HG02870 (cell line): ENCODE data around the gene GABPB1.

Source experiments
- ATAC-seq: cut with Tn5 transposase; IDR thresholded peaks from one replicate; pipeline ENCODE4 v1.9.1; 2021; ENCODE audit warnings: mild to moderate bottlenecking, moderate library complexity; ENCODE audit not compliant: unreplicated experiment

GABPB1 gene

GRCh38 chr15:50280271-50280670 is 74.7 kb downstream of the GABPB1 start:
- no peak for ATAC-seq

DNA sequence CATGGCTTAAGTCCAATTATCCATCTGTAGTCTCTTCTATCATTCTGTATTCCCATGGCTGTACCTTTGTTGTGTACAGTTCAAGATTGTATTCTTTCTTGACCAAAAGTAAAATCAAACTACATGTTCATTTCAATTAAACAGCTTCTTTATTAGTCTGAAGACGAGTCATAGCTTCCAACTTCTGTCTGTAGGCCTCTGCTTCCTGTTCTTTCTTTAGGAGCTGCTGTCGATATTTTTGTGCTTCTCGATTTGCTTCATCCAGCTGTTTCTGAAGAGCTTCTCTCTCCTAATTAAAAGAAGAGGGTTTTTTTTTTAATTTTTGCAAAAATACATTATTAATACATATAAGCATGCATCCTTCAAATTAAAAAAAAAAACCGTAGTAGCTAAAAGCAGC is 76.5 kb downstream of the GABPB1 start:
- ATAC-seq = no peak

GRCh38 chr15:50277370-50277769 is 77.6 kb downstream of the GABPB1 start:
- ATAC-seq = no peak

DNA sequence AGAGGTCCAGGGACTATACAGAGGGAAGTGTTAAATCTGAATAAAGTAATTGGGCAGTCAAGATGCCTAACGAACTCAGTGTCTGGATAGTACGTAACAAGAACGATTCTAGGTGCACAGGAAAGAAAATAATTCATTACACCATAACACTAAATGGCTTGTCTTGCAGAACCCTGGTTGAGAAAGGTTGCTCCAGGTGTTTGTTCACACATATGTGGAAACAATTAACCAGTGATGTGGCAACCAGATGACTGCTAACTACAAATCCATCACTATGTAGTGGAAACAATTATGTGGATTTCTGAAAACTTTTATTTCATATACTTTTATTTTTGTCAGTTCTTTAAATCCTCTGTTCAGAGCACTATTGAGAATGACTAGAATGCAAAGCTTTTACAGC is 79.1 kb downstream of the GABPB1 start:
- ATAC-seq = no peak

GRCh38 chr15:50275091-50275490 is 79.9 kb downstream of the GABPB1 start:
- ATAC-seq = no peak

- no peak for ATAC-seq
Observed at GRCh38 chr15:50267577-50267976, 87.4 kb downstream of the GABPB1 start.

DNA sequence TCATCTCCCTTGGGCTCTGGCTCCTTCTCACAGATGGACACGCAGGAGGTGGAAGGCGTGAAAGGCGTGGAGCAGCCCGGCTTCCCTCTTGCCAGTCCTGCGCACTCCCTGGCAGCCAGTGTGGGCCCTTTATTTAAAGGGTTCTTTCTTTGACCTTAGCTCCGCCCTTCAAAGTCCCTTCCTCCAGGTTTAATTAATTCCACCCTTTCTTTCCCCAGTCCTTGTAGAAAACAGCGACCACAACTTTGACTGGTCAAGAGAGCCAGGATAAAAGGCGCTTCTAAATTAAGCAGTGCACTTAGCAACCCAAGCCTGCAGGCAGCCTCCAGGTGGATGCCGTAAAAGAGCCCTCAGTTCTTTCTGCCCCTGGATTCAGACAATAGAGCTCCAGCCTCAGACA is 89.4 kb downstream of the GABPB1 start, which contains the start of gene HDC:
TSS of gene HDC (minus strand) at position 107 of the 400 bp plus-strand sequence. CDS start at position 4, 103 bp downstream.
- ATAC-seq = no peak

- ATAC-seq = no peak
Observed at GRCh38 chr15:50262533-50262932, 92.5 kb downstream of the GABPB1 start.

- no peak for ATAC-seq
Observed at GRCh38 chr15:50261981-50262380, 93.0 kb downstream of the GABPB1 start.

DNA sequence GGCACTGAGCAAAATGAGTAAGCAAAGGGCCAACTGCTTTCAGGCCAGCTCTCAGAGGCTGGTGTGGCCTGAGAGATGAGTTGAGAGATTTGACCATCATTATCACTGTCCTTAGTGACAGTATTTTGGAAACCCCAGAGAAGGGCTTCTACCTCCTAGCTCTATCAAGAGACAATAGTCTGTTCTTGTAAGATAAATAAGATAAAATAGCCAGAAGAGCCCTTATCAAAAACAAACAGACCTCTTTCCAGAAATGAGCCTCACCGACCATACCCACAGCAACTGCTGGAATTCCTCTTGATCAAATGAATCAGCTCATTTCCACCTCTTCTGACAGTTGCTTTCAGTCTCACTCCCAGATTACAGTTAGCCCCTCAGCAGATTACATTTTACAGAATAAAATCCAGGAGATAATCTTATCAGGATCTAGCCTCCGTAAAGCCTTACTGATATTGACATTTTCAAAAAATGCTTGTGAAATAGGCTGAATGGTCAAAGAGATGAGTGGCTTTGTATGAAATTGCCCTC is 94.0 kb downstream of the GABPB1 start:
- ATAC-seq = peak; percentile 65

DNA sequence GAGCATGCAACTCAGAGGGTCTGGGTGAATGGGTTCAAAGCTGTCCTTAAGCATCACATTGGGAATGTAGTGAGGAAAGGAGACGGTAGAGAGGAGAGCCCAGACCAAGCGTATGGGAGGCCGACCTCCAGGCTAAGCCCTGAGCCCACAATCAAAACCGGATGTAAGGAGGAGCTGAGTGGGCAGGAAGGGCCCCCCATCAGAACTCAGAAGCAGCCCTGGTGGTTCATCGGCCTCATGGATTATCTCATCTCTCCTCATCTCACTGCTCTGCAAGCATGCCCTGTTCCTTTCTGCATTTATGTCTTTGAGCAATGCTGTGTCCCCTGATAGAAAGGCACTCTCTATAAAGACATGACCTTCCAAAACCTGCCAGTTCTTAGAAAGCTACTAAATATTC is 95.7 kb downstream of the GABPB1 start:
- ATAC-seq = no peak

- ATAC-seq = no peak
Observed at GRCh38 chr15:50257924-50258323, 97.1 kb downstream of the GABPB1 start.

DNA sequence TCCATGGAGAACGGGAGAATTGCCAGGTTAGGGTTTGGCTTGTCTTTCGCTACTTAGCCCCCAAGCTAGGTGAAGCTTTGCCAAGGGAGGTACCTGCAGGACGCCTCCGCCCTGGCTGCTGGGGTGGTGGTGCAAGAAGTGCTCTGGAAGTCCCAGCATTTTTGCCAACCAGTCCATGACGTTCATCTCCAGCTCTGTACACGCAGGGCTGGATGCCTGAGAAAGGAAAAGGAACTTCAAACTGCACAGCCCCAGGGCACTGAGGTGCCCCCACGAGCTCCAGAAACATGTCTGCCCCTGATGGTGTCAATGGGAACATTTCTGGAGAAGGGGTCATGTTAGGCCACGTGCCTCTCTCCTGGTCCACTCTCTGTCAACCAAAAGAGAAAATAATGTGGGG is 97.7 kb downstream of the GABPB1 start:
- no peak for ATAC-seq

- ATAC-seq = no peak
Observed at GRCh38 chr15:50256188-50257041, 98.6 kb downstream of the GABPB1 start.

GRCh38 chr15:50252556-50252955 is 102.4 kb downstream of the GABPB1 start:
- no peak for ATAC-seq

DNA sequence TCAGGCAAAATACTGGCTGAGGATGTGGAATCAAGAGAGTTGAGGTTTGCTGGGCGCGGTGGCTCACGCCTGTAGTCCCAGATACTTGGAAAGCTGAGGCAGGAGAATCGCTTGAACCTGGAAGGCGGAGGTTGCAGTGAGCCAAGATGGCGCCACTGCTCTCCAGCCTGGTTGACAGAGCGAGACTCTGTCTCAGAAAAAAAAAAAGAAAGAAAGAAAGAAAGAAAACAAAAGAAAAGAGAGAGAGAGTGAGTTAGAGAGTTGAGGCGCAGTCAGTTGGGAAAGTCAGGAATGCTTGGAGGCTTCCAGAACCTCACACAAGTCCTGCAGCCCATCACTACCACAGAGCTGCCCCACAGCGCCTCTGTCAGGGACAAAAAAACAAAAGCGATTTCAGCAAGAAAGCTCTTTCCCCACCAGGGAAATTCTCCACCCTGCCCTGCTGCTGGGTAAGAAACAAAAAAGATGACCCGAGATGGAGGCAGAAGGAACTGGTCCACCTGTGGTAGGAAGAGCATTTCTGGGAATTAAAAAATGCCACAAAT is 103.3 kb downstream of the GABPB1 start:
- ATAC-seq = no peak

- ATAC-seq = no peak
Observed at GRCh38 chr15:50250760-50251394, 104.1 kb downstream of the GABPB1 start.

GRCh38 chr15:50249704-50250103 is 105.3 kb downstream of the GABPB1 start:
- no peak for ATAC-seq

DNA sequence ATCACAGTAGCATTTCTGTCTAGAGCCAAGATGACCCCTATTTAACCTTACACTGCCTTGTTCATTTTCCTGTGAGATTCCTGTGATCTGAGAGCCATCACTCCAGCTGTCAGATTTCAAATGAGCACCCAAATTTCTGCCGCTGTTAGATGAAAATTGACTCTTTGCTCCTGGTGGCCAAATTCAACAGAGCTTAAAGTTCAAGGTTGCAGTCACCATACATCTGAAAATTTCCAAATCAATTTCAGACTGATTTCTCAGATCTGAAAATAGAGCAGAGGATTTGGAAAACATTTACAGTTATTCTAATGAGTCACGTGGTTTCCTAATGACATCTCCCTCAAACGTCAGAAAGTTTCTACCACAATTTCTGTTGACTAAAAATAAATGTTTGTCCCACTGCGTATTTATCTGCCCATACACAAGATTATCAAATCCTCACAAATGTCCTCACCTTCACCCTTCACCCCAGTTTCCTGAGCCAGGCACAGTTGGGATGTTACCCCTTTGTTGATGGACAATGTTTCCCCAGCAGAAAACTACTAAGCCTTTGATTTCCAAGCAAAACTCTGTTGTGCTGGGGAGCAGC is 105.9 kb downstream of the GABPB1 start:
- ATAC-seq = no peak

- ATAC-seq = peak; percentile 95
Observed at GRCh38 chr15:50247819-50248655, 107.0 kb downstream of the GABPB1 start.
